Astrocyte (in vitro differentiated cells and primary cell): Measurements from ENCODE around the gene NAV2.

ENCODE experiments used
- EZH2 ChIP-seq: IDR thresholded peaks from 2 replicates; pipeline ENCODE4 v1.6.1; 2012; ENCODE audit warnings: mild to moderate bottlenecking, low read length, inconsistent platforms; ENCODE audit not compliant: insufficient read depth
- TF ChIP-seq, protein P1 (sequence below): IDR thresholded peaks from 2 replicates; pipeline ENCODE4 v1.5.1; 2011; ENCODE audit warnings: low read depth, mild to moderate bottlenecking, inconsistent platforms, low read length, moderate library complexity; ENCODE audit not compliant: insufficient read depth

DNA sequence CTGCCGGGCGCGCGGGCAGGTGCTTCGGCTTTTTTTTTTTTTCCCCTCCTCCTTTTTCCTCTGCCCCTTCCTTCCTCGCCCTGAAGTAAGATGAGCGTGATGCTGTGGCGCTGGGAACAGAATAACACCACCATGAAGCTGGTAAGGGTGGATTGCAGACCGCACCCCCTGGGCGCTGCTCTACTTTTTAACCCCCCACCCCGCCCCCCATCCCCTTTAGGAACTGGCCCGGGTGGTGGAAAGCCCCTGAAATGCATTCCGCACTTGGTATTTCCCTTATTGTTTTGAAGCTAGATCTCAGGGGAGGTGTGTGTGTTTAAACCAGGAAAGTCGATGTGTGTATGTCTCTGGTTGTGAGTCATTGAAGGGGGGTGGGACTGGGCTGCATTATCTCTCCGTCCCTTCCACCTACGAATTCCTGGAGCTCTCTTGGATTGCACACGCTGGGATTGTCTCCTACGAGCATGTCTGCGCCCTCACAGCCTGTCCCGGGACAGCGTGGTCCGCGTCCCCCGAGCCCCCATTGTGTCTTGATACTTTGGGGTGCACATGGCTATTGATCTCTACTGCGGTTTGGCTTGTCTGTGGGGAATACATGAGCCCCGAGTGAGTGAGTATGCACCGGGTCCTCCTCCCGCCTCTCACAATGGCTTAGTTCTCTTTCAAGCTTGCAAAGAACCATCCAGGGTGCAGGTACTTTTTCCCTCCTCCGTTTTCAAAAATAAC, 64.9 kb downstream of the NAV2 start:
- TF ChIP-seq, protein P1, sequence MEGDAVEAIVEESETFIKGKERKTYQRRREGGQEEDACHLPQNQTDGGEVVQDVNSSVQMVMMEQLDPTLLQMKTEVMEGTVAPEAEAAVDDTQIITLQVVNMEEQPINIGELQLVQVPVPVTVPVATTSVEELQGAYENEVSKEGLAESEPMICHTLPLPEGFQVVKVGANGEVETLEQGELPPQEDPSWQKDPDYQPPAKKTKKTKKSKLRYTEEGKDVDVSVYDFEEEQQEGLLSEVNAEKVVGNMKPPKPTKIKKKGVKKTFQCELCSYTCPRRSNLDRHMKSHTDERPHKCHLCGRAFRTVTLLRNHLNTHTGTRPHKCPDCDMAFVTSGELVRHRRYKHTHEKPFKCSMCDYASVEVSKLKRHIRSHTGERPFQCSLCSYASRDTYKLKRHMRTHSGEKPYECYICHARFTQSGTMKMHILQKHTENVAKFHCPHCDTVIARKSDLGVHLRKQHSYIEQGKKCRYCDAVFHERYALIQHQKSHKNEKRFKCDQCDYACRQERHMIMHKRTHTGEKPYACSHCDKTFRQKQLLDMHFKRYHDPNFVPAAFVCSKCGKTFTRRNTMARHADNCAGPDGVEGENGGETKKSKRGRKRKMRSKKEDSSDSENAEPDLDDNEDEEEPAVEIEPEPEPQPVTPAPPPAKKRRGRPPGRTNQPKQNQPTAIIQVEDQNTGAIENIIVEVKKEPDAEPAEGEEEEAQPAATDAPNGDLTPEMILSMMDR = no peak
- no peak for TF ChIP-seq EZH2
